Amniotic stem cell (primary cell): Measurements from ENCODE around the gene MAP1A.
"Not testable (repeated sequence)": the region's sequence is repeated elsewhere in the genome, so short reads cannot be mapped to it uniquely, and the experiment has no call there.

ENCODE experiments used
- DNase-seq: peaks from one replicate; lab custom pipeline; 2025; lab: John Stamatoyannopoulos, UW

MAP1A gene

DNA sequence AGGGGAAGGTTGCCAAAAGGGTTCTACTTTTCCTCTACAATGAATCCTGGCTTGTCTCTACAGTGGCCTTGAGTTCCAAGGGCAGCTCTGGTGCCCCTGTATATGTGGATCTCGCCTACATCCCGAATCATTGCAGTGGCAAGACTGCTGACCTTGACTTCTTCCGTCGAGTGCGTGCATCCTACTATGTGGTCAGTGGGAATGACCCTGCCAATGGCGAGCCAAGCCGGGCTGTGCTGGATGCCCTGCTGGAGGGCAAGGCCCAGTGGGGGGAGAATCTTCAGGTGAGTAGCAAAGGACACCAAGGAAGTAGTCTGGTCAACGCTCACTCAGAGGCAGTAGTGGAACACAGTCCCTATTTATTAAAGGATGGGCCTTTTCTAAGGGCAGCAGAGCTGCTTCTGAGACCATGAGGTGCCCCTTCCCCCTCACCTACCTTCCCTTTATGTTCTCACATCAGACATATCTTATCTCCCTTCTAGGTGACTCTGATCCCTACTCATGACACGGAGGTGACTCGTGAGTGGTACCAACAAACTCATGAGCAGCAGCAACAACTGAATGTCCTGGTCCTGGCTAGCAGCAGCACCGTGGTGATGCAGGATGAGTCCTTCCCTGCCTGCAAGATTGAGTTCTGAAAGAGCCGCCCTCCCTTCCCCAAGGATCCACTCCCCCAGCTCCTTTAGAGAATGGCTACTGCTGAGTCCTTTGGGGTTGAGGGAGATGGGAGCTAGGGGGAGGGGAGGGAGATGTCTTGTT is 12.4 kb downstream of the MAP1A start:
- DNase-seq = no peak

DNA sequence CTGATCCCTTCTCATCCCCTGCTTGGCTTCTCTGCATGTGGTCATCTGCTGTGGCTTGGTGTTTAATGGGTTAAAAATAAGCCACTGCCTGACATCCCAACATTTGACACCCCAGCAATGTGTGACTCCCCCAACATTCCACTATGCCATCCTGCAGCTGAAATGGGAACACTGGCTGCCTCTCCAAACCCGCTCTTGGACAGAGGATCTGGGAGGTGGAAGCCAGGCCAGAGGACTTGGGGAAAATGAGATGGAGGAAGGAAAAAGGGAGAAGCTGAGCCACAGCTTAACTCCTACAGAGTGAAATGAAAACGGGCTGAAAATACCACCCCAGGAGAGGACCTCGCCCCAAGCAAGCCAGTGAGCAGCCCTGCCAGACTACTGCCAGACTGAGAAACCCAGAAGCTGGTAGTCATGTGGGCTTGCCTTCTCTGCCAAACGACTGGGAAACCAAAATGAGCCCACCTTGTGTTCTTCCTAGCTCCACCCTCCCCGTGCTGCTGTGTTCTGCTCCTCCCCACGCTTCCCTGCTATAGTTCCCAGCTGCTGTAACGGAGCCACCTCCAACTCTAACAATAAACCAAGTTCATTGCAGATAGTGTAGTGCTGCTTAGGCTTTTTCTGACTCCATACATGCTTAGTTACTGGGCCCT is 13.7 kb downstream of the MAP1A start:
- DNase-seq = no peak

- DNase-seq = not testable (repeated sequence)
Observed at GRCh38 chr15:43532826-43533225, 15.4 kb downstream of the MAP1A start.

DNA sequence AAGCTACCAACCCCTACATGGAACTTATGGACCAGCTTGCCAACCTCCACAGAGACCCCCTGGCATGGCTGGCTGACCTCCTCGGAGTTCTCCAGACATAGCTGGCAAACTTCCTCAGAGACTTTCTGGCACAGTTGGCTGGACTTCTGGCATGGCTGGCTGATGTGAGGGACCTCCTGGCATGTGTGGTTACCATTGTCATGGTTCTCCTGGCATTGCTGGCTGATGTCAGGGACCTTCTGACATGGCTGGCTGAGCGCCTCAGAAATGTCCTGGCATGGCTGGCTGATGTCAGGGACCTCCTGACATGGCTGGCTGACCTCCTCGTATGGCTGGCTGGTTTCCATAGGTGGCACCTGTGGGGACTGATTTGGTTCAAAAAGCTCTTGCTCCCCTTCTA is 17.5 kb downstream of the MAP1A start:
- no peak for DNase-seq

- DNase-seq = no peak
Observed at GRCh38 chr15:43538091-43538490, 20.7 kb downstream of the MAP1A start.

DNA sequence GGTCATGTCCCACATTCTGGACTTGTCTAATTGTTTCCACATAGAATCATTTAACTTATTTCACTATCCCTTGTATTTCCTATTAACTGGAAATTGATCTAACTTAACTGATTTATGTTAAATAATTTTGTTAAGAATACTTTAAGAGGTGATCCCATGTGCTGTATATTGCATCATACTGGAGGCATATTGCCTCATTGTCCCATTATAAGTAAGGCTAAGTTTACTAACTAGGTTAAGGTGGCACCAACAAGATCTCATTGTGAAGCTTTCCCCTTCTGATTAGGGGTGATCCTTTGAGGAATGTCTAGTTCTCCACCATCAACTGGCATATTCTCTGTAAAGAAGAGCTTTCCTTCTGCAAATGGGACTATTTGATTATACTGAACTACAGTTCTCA is 24.4 kb downstream of the MAP1A start:
- no peak for DNase-seq

DNA sequence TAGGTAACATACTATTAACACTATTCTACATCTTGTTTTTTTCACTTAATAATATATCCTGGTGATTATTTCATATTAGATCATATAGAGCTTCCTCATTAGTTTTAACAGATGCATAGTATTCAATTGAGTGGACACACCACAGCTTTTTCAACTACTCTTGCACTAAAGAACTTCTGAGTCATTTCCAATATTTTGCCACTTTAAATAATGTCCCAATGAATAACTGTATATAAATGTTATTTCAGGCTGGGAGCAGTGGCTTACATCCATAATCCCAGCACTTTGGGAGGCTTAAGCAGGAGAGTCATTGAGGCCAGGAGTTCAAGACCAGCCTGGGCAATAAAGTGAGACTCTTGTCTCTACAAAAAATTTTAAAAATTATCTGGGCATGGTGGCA is 26.9 kb downstream of the MAP1A start:
- DNase-seq = no peak

GRCh38 chr15:43545426-43545825 is 28.0 kb downstream of the MAP1A start:
- DNase-seq = no peak

- DNase-seq = no peak
Observed at GRCh38 chr15:43547539-43547938, 30.1 kb downstream of the MAP1A start.

DNA sequence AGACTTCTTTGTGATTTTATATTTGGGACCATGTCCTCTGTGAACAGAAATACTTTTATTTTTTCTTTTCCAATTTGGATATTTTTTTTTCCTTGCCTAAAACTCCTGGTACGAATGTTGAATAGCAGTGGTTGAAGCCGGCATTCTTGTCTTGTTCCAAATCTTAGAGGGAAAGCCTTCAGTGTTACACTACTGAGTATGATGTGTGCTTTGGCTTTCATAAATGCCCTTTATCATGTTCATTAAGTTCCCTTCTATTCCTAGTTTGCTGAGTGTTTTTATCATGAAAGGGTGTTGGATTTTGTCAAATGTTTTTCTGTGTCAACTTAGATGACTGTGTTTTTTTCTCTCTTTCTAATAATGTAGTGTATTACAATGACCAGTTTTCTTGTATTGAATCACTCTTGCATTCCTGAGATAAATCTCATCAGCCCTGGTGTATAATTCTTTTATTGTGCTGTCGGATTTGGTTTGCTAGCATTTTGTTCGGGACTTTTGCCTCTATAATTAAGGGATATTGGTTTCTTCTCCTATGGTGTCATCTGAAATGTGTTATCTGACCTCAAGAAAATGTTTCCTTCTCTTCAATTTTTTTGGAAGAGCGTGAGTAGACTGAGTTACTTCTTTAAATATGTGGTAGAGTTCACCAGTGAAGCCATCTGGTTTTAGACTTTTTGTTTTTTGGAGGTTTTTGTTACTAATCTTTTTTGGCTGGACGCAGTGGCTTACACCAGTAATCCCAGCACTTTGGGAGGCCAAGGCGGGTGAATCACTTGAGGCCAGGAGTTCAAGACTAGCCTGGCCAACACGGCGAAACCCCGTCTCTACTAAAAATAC is 33.3 kb downstream of the MAP1A start:
- no peak for DNase-seq

- no peak for DNase-seq
Observed at GRCh38 chr15:43552256-43552655, 34.8 kb downstream of the MAP1A start.

DNA sequence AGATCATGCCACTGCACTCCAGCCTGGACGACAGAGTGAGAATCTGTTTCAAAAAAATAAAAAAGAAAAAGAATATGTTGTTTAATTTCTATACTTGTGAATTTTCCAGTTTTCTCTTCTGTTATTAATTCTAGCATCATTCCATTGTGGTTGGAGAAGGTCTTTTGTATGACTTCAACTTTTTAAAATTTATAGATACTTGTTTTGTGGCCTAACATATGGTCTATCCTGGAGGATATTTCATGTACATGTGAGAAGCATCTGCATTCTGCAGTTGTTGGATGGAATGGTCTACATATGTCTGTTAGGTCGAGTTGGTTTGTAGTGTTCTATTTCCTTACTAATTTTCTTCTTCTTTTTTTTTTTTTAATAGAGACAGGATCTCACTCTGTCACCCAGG is 35.6 kb downstream of the MAP1A start:
- no peak for DNase-seq

DNA sequence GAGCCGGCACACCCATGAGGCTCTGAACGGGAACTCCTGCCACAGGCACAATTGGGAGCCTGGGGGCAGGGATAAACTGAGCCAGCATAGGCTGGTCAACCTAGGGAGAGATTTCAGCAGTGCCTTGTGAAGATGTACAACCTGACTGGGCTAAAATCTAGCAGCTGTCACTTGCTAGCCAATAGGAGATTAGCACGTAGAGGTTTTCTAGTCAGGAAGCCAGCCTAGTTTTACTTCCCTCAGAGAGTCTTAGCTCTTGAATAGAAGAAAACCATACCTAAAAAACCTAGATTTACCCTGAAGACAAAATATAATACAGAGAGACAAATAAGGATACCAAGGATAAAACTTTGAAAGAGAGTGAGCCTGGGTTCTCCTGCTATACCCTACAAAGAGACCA is 45.3 kb downstream of the MAP1A start:
- not testable (repeated sequence) for DNase-seq

DNA sequence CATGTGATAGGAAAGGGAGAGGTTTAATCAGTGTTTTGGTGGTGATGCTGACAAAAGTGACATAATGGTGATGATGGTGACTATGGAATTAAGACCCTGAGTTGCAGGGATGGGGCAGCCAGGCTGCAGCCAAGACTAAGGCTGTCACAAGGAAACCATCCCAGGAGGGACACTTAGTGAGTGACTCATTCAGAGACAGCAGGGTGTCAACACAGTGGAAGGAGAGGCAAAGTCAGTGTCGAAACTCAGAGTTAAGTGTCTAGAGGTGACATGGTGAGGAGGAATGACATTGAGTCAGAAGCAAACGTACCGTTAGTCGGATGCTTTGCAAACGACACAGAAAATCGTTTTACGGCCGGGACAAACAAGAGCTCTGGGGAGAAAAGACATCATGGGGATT is 46.4 kb downstream of the MAP1A start:
- DNase-seq = not testable (repeated sequence)

DNA sequence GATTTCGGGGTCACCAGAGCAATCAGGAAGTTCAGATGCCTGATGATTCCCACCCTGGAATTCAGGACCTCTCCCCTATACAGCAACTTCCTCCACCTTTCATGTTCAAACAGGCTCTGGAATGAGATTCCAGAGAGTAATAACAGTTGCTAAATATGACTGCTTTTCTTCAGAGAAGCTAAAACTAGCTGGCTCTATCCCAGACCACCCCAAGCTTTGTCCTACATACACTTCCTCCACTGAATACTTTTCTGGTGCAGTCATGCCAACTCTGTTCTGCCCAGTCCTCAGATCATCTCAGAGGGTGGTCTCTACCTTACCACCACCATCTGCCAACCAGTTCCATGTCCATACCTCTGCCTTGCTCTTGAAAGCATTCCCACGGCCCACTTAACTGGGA is 49.2 kb downstream of the MAP1A start:
- DNase-seq = not testable (repeated sequence)

DNA sequence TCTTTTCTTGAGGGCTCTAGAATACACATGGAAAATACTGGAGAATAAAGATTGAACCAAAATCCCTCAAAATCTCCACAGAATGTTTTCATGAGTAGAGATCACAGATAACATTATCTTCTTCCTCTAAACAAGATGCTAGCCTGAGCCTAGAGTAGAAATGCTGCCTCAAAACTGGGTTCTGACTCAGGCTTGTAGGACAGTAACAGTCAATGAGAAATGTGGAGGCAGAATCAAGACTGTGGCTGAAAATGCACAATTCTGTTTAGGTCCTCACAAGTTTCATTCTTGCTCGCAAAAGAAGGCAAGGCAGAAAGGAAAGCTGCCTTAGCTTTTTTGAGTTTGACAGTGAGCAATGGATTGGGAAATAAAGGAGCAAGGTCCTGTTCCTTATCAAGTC is 57.2 kb downstream of the MAP1A start:
- DNase-seq = not testable (repeated sequence)
